K562 (cell line): ENCODE results near the gene PALMD.

Source experiments
- BHLHE40 ChIP-seq: IDR thresholded peaks from 2 replicates; pipeline ENCODE4 v1.6.1; 2011; ENCODE audit warnings: low read length, improper control_type of control experiment
- TF ChIP-seq, protein P1 (sequence below), 3 experiments: IDR thresholded peaks in 2 of 3; conservative IDR thresholded peaks in 1 of 3; 2 replicates each; pipeline ENCODE4 v1.5.1; 2011 to 2012; ENCODE audit warnings: low read length in 3 of 3, mild to moderate bottlenecking in 3 of 3, control low read depth in 2 of 3, improper control_type of control experiment in 1 of 3, inconsistent platforms in 1 of 3, low read depth in 1 of 3, mixed read lengths in 1 of 3, moderate library complexity in 1 of 3; ENCODE audit not compliant: insufficient read depth in 2 of 3

DNA sequence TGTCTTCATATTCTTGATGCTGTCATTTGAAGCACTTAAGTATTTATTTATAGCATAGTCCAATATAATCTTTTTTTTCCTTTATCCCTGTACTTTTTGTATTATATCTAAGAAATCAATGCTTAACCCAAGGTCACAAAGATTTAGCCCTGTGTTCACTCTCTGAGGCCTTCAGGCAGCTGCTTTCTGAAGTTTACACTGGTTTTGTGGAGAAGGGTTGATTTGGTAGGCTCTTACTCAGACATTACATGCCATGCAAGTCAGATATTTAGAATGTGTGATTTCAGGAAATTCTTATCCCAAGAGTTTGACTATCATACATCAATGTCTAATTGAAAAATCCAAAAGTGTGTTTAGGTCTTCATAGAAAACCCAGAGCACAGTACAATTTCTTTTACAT is 56.3 kb downstream of the PALMD start:
- TF ChIP-seq, protein P1, sequence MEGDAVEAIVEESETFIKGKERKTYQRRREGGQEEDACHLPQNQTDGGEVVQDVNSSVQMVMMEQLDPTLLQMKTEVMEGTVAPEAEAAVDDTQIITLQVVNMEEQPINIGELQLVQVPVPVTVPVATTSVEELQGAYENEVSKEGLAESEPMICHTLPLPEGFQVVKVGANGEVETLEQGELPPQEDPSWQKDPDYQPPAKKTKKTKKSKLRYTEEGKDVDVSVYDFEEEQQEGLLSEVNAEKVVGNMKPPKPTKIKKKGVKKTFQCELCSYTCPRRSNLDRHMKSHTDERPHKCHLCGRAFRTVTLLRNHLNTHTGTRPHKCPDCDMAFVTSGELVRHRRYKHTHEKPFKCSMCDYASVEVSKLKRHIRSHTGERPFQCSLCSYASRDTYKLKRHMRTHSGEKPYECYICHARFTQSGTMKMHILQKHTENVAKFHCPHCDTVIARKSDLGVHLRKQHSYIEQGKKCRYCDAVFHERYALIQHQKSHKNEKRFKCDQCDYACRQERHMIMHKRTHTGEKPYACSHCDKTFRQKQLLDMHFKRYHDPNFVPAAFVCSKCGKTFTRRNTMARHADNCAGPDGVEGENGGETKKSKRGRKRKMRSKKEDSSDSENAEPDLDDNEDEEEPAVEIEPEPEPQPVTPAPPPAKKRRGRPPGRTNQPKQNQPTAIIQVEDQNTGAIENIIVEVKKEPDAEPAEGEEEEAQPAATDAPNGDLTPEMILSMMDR (IDR thresholded peaks at IDR 0.05 in 2 of 3, conservative IDR thresholded peaks at IDR 0.05 in 1 of 3; ENCODE audit: insufficient read depth in 2 of 3, low read depth in 1 of 3, low read length in 3 of 3), result no peak
- TF ChIP-seq BHLHE40, result no peak
